PC-3 (cell line): ENCODE data around the gene CDH11. TPM values are rescaled to one million over a fixed set of nuclear protein-coding genes. Genes with fewer than 3 reads are reported as not detected.

Source experiments
- ATAC-seq: fragments of 200-7000 bp; cut with Tn5 transposase; 2 replicates; pipeline ENCODE4 v1.9.1; 2020; ENCODE audit warnings: mild to moderate bottlenecking, moderate library complexity
- BruUV-seq: library from RNA; stranded (reverse); fragments of 400-500 nt; replicated peaks from 2 replicates; lab custom pipeline; 2021; lab: Mats Ljungman, UMichigan
- CTCF ChIA-PET: fragments of 300-600 bp; sonication (Branson Sonifier 250); formaldehyde crosslinking; loops from one replicate; lab custom pipeline; 2022; ENCODE audit warnings: antibody characterized with exemption; lab: Charles Lee
- POLR2A ChIA-PET: fragments of 300-600 bp; sonication (Branson Sonifier 250); formaldehyde crosslinking; loops from one replicate; lab custom pipeline; 2022; ENCODE audit warnings: antibody characterized with exemption; ENCODE audit not compliant: unreplicated experiment; lab: Charles Lee
- DNase-seq: peaks from one replicate; pipeline ENCODE4 v3.0.0-alpha.2; 2015
- H2AFZ ChIP-seq: fragments of 300-600 bp; sonication (generic); 2 replicates; pipeline ENCODE4 v1.6.0; 2016; ENCODE audit warnings: antibody characterized with exemption, low read length
- H3F3A ChIP-seq: fragments of 300-600 bp; sonication (generic); one replicate; pipeline ENCODE4 v1.6.0; 2017; ENCODE audit warnings: antibody characterized with exemption, low read length, control low read depth, mild to moderate bottlenecking; ENCODE audit not compliant: unreplicated experiment
- H3K27ac ChIP-seq: fragments of 300-600 bp; sonication (generic); 2 replicates; pipeline ENCODE4 v1.5.1; 2016; ENCODE audit warnings: mild to moderate bottlenecking, low read length
- H3K27me3 ChIP-seq: fragments of 300-600 bp; sonication (generic); 2 replicates; pipeline ENCODE4 v1.6.1; 2016; ENCODE audit warnings: low read length, mixed read lengths
- H3K36me3 ChIP-seq: fragments of 300-600 bp; sonication (generic); 2 replicates; pipeline ENCODE4 v1.6.1; 2016; ENCODE audit warnings: low read depth, mixed run types, low read length, mixed read lengths
- H3K4me1 ChIP-seq: fragments of 300-600 bp; sonication (generic); 2 replicates; pipeline ENCODE4 v1.5.1; 2016; ENCODE audit warnings: low read length; ENCODE audit not compliant: insufficient read depth
- H3K4me2 ChIP-seq: fragments of 300-600 bp; sonication (generic); 2 replicates; pipeline ENCODE4 v1.6.0; 2016; ENCODE audit warnings: low read length
- H3K4me3 ChIP-seq: fragments of 300-600 bp; sonication (generic); 2 replicates; pipeline ENCODE4 v1.5.1; 2016; ENCODE audit warnings: mild to moderate bottlenecking, low read length, mixed read lengths
- H3K79me2 ChIP-seq: fragments of 300-600 bp; sonication (generic); 2 replicates; pipeline ENCODE4 v1.6.1; 2017; ENCODE audit warnings: low read length, mixed read lengths
- H3K9ac ChIP-seq: fragments of 300-600 bp; sonication (generic); 2 replicates; pipeline ENCODE4 v1.6.0; 2016; ENCODE audit warnings: mild to moderate bottlenecking, low read length
- H3K9me2 ChIP-seq: fragments of 300-600 bp; sonication (generic); replicated peaks from 2 replicates; pipeline ENCODE4 v1.6.1; 2016; ENCODE audit warnings: mixed run types, low read length, mixed read lengths
- H3K9me3 ChIP-seq: fragments of 300-600 bp; sonication (generic); 2 replicates; pipeline ENCODE4 v1.6.1; 2016; ENCODE audit warnings: low read length, mixed read lengths
- H4K20me1 ChIP-seq: fragments of 300-600 bp; sonication (generic); 2 replicates; pipeline ENCODE4 v1.6.1; 2016; ENCODE audit warnings: low read length, mixed read lengths
- EZH2 ChIP-seq: fragments of 300-600 bp; sonication (generic); IDR thresholded peaks from one replicate; pipeline ENCODE4 v1.6.1; 2017; ENCODE audit warnings: antibody characterized with exemption, mild to moderate bottlenecking, low read length; ENCODE audit not compliant: unreplicated experiment
- EZH2phosphoT487 ChIP-seq: fragments of 300-600 bp; sonication (generic); IDR thresholded peaks from 2 replicates; pipeline ENCODE4 v1.6.1; 2018; ENCODE audit warnings: mild to moderate bottlenecking, antibody characterized with exemption, low read length, borderline replicate concordance
- intact Hi-C: fragments of 100-400 bp; cut with micrococcal nuclease; formaldehyde crosslinking; loops from 2 replicates; pipeline ENCODE4 v1.9.0; 2023
- total RNA-seq: library from RNA; depleted of rRNA; stranded (reverse); fragments of >200 nt; gene quantifications from 2 replicates; pipeline ENCODE4 v1.2.3, GENCODE V29; 2014
- TF ChIP-seq, protein P1 (sequence below): fragments of 300-600 bp; sonication (generic); conservative IDR thresholded peaks from 2 replicates; pipeline ENCODE4 v1.5.1; 2017; ENCODE audit warnings: antibody characterized with exemption, low read depth, mild to moderate bottlenecking, low read length

CDH11 gene
- total RNA-seq, 1 experiment from 2014 or later, result 172 TPM

DNA sequence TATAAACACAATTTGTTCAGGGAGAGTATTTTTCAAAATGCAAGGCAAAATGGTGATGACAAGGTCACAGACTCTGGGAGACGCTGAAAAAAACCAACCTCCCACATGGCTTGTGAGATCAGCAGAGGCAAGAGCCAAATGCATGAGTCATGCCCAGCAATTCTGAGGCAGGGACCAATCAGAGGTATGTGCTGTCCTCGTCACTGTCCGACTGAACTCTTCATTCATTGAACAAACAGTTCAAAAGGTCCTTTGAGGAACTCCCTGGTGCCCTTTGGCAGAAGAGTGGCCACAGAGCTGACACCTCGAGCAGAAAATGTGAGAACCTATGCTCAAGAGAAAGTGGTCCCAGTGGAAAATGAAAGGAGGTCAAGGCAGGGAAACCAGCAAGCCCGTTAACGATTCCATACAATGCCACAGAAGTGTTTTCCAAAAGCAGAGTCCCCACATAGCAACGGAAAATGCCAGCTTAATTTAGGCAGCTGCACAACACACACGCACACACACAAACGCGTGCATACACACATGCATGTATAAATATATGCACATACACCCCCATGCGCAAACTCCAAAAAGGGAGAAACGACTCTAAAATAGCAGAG lies 50.9 kb downstream of the CDH11 start:
- Histone ChIP-seq H3K36me3 (no peaks in the 10 kb centered on the region; the same call in 1 of the 2 replicates), H3K4me3 (peak overlapping the region; percentile 39; the same call in 1 of the 2 replicates), H3K27me3 (no peaks in the 10 kb centered on the region), H3K9me2 (no peaks in the 10 kb centered on the region), H3K4me2 (peak overlapping the region; percentile 75), H3K79me2 (peaks cover 91% of the 10 kb centered on the region), H4K20me1 (peaks cover 6% of the 10 kb centered on the region; the same call in 1 of the 2 replicates), H3F3A (no peaks in the 10 kb centered on the region), H3K9ac (peak overlapping the region; percentile 58), H2AFZ (peak overlapping the region; percentile 51), H3K9me3 (no peaks in the 10 kb centered on the region), H3K4me1 (peaks cover 40% of the 10 kb centered on the region), H3K27ac (peak overlapping the region; percentile 92)
- TF ChIP-seq, protein P1, sequence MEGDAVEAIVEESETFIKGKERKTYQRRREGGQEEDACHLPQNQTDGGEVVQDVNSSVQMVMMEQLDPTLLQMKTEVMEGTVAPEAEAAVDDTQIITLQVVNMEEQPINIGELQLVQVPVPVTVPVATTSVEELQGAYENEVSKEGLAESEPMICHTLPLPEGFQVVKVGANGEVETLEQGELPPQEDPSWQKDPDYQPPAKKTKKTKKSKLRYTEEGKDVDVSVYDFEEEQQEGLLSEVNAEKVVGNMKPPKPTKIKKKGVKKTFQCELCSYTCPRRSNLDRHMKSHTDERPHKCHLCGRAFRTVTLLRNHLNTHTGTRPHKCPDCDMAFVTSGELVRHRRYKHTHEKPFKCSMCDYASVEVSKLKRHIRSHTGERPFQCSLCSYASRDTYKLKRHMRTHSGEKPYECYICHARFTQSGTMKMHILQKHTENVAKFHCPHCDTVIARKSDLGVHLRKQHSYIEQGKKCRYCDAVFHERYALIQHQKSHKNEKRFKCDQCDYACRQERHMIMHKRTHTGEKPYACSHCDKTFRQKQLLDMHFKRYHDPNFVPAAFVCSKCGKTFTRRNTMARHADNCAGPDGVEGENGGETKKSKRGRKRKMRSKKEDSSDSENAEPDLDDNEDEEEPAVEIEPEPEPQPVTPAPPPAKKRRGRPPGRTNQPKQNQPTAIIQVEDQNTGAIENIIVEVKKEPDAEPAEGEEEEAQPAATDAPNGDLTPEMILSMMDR, result no peak
- no peak for TF ChIP-seq EZH2
- no peak for TF ChIP-seq EZH2phosphoT487
- BruUV-seq, result no TSS peak
- peak; percentile 78 for ATAC-seq
- POLR2A ChIA-PET, result interaction anchor here (0.6 kb wide), 1 partner anchor 41 kb away, joined by 3 read pairs; no protein-coding TSS in a partner anchor
- peak; percentile 90 for DNase-seq
- intact Hi-C loops, result loop anchor here (5.0 kb wide), 1 partner anchor 46 kb away; no protein-coding TSS in a partner anchor
- CTCF ChIA-PET, result no interaction called here

DNA sequence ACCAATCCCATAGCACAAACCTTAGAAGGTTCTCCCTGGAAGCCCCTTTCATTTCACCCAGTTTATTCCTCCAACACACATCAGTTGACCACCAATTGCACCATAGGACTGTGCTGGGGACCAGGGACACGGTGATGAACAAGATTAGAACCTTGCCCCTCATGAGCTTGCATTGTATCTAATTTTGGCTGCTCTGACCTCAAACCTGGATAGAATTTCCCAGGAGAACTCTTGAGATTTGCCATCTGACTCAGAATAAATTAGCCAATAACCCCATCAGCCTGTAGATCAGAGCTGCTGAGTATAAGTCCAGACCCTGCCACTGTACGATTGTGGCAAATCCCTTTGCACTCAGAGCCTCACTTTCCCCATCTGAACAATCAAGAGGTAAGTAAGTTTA lies 52.1 kb downstream of the CDH11 start:
- no peaks in the 10 kb centered on the region for H3F3A ChIP-seq
- peaks cover 93% of the 10 kb centered on the region for H3K79me2 ChIP-seq
- POLR2A ChIA-PET, result no interaction called here
- ATAC-seq (no peak), DNase-seq (no peak)
- H3K9ac ChIP-seq, result peak overlapping the region; percentile 31
- no TSS peak for BruUV-seq
- no peaks in the 10 kb centered on the region; the same call in 1 of the 2 replicates for H3K36me3 ChIP-seq
- H2AFZ ChIP-seq, result no peak overlapping the region
- no peaks in the 10 kb centered on the region for H3K27me3 ChIP-seq
- H3K4me3 ChIP-seq, result no peak overlapping the region
- CTCF ChIA-PET, result no interaction called here
- H3K9me2 ChIP-seq, result no peaks in the 10 kb centered on the region
- TF ChIP-seq, protein P1, result no peak
- TF ChIP-seq EZH2 (no peak), EZH2phosphoT487 (no peak)
- H3K4me1 ChIP-seq, result peaks cover 40% of the 10 kb centered on the region
- H3K4me2 ChIP-seq, result peak overlapping the region; percentile 22
- peak overlapping the region; percentile 92 for H3K27ac ChIP-seq
- intact Hi-C loops, result loop anchor here (5.0 kb wide), 1 partner anchor 48 kb away; no protein-coding TSS in a partner anchor
- H4K20me1 ChIP-seq, result no peaks in the 10 kb centered on the region; the same call in 1 of the 2 replicates
- no peaks in the 10 kb centered on the region for H3K9me3 ChIP-seq

DNA sequence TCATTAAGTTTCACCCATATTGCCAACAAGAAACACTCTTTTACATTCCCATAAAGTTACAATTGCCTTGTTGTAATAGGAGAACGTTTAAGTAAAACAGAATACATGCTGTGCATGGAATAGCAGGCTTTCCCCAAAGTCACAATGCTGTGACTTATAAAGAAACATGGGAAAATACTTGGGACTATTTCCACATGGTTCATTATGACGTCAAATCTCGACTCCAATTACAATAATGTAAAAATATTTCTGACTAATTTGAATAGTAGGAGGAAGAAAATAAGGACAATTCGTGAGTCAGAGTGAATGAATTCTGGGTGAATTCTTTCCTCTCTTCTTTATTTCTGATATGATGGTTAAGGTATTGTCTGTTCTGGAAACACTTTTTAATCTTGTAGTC lies 52.8 kb downstream of the CDH11 start:
- peaks cover 40% of the 10 kb centered on the region for H3K4me1 ChIP-seq
- ATAC-seq, result no peak
- H3K79me2 ChIP-seq, result peaks cover 93% of the 10 kb centered on the region
- H4K20me1 ChIP-seq, result no peaks in the 10 kb centered on the region; the same call in 1 of the 2 replicates
- CTCF ChIA-PET, result no interaction called here
- H3K4me2 ChIP-seq, result peak overlapping the region; percentile 22
- no peak overlapping the region for H3K4me3 ChIP-seq
- no peaks in the 10 kb centered on the region; the same call in none of the 2 replicates for H3K36me3 ChIP-seq
- H3K27me3 ChIP-seq, result no peaks in the 10 kb centered on the region
- H3F3A ChIP-seq, result no peaks in the 10 kb centered on the region
- no peaks in the 10 kb centered on the region for H3K9me2 ChIP-seq
- H3K27ac ChIP-seq, result peak overlapping the region; percentile 92
- peak overlapping the region; percentile 38; the same call in 1 of the 2 replicates for H3K9ac ChIP-seq
- no TSS peak for BruUV-seq
- no peak overlapping the region for H2AFZ ChIP-seq
- TF ChIP-seq, protein P1, result no peak
- TF ChIP-seq EZH2phosphoT487 (no peak), EZH2 (no peak)
- POLR2A ChIA-PET, result no interaction called here
- H3K9me3 ChIP-seq, result no peaks in the 10 kb centered on the region
- intact Hi-C loops, result no loop called here
- DNase-seq, result peak; percentile 52
